BLaER1 (cell line): ENCODE data around the gene POLR3GL.
"Not testable (repeated sequence)": the region's sequence is repeated elsewhere in the genome, so short reads cannot be mapped to it uniquely, and the experiment has no call there.

ENCODE experiments used
- H3K27ac ChIP-seq: shearing (Covaris generic); formaldehyde crosslinking; 2 replicates; pipeline ENCODE4 v1.8.1; 2022
- H3K27me3 ChIP-seq: shearing (Covaris generic); formaldehyde crosslinking; 2 replicates; pipeline ENCODE4 v1.8.1; 2022
- H3K36me3 ChIP-seq: shearing (Covaris generic); formaldehyde crosslinking; 2 replicates; pipeline ENCODE4 v1.8.1; 2022
- H3K4me1 ChIP-seq: shearing (Covaris generic); formaldehyde crosslinking; 2 replicates; pipeline ENCODE4 v1.8.1; 2022
- H3K4me2 ChIP-seq: shearing (Covaris generic); formaldehyde crosslinking; 2 replicates; pipeline ENCODE4 v1.8.1; 2022
- H3K4me3 ChIP-seq: shearing (Covaris generic); formaldehyde crosslinking; 2 replicates; pipeline ENCODE4 v1.8.1; 2022
- H3K9ac ChIP-seq: shearing (Covaris generic); formaldehyde crosslinking; 2 replicates; pipeline ENCODE4 v1.8.1; 2022
- H3K9me3 ChIP-seq: shearing (Covaris generic); formaldehyde crosslinking; 2 replicates; pipeline ENCODE4 v1.8.1; 2022
- H4K20me1 ChIP-seq: shearing (Covaris generic); formaldehyde crosslinking; 2 replicates; pipeline ENCODE4 v1.8.1; 2022
- Cebpa-rat ChIP-seq: shearing (Covaris generic); IDR thresholded peaks from 2 replicates; pipeline ENCODE4 v1.8.1; 2022

POLR3GL gene

DNA sequence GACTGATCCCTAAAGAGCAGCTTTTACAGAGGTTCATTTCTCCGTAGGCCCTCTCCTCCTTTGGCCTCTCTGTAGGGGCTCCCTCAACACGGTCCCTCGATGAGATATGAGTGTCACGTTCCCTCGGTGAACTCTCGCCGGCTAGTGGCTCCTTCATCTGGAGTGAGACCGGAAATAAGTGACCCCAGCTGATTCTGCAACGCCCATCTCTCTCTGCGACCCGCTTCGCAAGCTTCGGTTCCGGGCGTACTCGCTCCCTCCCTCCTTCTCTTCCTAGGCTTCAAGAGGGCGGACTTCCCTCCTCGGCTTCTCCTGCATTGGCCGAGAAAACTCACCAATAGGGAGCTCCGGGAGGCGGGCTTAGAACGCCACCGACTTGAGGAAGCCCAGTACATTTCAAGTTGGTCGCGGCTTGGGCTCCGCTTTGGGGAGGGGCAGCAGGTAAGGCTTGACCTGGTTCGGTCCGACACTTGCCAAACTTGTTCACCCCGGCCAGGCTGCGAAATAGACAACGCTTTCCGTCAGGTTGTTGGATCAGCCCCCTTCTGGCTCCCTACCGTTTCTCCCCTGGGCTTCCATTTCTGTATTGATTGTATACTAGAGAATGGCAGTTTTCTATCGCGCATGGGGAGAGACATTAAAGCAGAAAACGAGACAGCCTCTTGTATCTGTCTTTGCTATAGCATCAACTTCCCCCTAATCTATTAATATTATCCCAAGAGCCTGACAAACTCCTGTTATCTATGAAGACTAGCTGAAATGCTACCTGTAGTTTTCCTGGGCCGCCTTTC lies at the start of gene POLR3GL, which contains the start of gene ANKRD34A:
POLR3GL (plus strand) TSS at position 363 of the 791 bp plus-strand sequence. CDS start 10,176 bp downstream, outside the sequence.
ANKRD34A (minus strand) TSS at position 248 of the 791 bp plus-strand sequence. CDS start 2,816 bp downstream, outside the sequence.
- H4K20me1 ChIP-seq: no peaks in the 10 kb centered on the region
- H3K4me2 ChIP-seq: peak within 1 kb of the TSS; percentile 99
- H3K27ac ChIP-seq: peak within 1 kb of the TSS; percentile 70
- H3K9me3 ChIP-seq: peaks cover 10% of the 10 kb centered on the region
- peaks cover 7% of the 10 kb centered on the region for H3K36me3 ChIP-seq
- peaks cover 34% of the 10 kb centered on the region for H3K27me3 ChIP-seq
- peaks cover 49% of the 10 kb centered on the region for H3K4me1 ChIP-seq
- peak within 1 kb of the TSS; percentile 78 for H3K9ac ChIP-seq
- TF ChIP-seq Cebpa-rat: no peak
- peak within 1 kb of the TSS; percentile 73 for H3K4me3 ChIP-seq

DNA sequence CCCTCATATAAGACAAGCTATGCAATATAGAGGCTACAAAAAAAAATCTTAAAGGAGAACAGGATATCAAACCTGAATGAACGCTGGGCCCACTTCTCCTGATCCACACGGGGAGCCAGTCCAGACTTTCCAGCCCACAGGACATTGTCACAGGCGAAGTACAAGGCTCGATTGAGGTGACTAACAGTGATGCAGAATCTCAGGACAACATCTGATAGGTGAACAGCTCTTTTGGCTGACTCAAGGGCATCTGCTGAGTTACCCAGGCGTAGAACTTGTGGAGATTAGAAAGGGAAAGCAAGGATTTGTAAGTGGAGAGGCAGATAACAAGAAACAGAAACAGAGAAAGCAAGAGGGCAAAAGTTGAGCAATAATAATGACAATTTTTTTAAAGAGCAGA lies 47.7 kb upstream of the POLR3GL start:
- no peaks in the 10 kb centered on the region for H3K27me3 ChIP-seq
- no peaks in the 10 kb centered on the region for H3K9me3 ChIP-seq
- H3K27ac ChIP-seq: no peak overlapping the region
- peaks cover 26% of the 10 kb centered on the region for H3K4me1 ChIP-seq
- no peaks in the 10 kb centered on the region for H4K20me1 ChIP-seq
- no peak overlapping the region for H3K4me3 ChIP-seq
- H3K9ac ChIP-seq: 0 out of 2 replicates have a peak overlapping the region, but pooled peaks have one; percentile 31
- H3K4me2 ChIP-seq: peak overlapping the region; percentile 88
- peaks cover 56% of the 10 kb centered on the region for H3K36me3 ChIP-seq
- no peak for TF ChIP-seq Cebpa-rat

DNA sequence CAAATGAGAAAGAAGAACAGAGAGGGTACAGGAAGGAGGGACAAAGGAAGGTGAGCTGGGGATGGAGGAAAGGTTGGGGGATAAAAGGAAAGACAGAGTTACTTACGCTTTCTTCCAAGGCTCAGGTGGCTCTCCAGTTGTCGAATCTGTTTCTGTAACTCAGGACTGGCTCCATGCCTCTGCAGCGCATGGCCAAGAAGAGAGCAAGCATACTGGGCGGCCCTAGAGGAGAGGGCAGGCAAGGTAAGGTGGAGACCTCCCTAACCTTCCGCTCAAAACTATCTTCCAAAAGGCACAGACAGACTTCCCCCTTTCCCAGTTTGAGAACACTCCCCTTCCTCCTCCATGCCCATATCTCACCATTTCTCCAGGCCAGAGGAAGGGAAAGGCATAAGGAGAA lies 46.9 kb upstream of the POLR3GL start:
- Histone ChIP-seq H3K36me3 (peaks cover 53% of the 10 kb centered on the region), H3K4me2 (peak overlapping the region; percentile 88), H3K9me3 (no peaks in the 10 kb centered on the region), H4K20me1 (no peaks in the 10 kb centered on the region), H3K27ac (peak overlapping the region; percentile 80), H3K27me3 (no peaks in the 10 kb centered on the region), H3K9ac (peak overlapping the region; percentile 91), H3K4me1 (peaks cover 26% of the 10 kb centered on the region), H3K4me3 (peak overlapping the region; percentile 94)
- no peak for TF ChIP-seq Cebpa-rat

- Histone ChIP-seq H3K4me1 (peaks cover 26% of the 10 kb centered on the region), H3K9ac (peak within 1 kb of the TSS; percentile 91), H3K4me2 (peak within 1 kb of the TSS; percentile 100), H4K20me1 (no peaks in the 10 kb centered on the region), H3K36me3 (peaks cover 52% of the 10 kb centered on the region), H3K9me3 (no peaks in the 10 kb centered on the region), H3K27me3 (no peaks in the 10 kb centered on the region), H3K27ac (peak within 1 kb of the TSS; percentile 80), H3K4me3 (peak within 1 kb of the TSS; percentile 94)
- no peak for TF ChIP-seq Cebpa-rat
These were observed 46.1 kb upstream of the POLR3GL start, which contains the start of gene PEX11B for GRCh38 chr1:145918144-145918991. Gene PEX11B (minus strand): TSS chr1:145918717. CDS start chr1:145918688, 29 bp downstream.

DNA sequence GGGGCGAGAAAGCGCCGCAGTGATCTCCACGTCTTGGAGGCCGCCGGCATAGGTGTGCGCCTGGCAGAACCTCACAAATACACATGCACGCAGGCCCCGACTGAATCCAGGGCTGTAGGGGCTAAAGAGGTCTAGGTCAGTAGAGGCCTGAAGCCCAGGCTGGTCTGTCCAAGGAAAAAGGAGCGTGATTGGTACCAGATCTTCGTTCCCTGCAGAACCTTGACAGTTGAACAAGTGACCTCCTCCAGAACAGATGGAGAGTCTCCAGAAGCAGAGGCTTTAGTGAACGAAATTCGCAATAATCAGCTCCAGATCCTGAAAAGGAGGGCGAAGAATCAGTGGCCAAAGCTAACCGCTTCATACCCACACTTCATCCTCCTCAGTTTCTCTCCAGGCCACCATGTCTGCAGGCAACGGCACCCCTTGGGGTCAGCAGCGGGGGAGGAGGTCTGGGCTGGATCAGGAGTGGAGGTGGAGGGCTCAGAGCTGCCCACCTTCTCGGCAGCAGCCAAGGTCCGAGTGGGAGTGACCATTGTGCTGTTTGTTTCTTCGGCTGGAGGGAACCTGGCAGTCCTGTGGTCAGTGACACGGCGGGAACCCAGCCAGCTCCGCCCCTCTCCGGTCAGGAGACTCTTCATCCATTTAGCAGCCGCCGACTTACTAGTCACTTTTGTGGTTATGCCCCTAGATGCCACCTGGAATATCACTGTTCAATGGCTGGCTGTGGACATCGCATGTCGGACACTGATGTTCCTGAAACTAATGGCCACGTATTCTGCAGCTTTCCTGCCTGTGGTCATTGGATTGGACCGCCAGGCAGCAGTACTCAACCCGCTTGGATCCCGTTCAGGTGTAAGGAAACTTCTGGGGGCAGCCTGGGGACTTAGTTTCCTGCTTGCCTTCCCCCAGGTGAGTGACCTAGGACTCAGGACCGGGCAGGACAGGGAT lies 45.2 kb upstream of the POLR3GL start:
- H3K27ac ChIP-seq: peak overlapping the region; percentile 80
- no peaks in the 10 kb centered on the region for H4K20me1 ChIP-seq
- H3K4me1 ChIP-seq: peaks cover 26% of the 10 kb centered on the region
- no peaks in the 10 kb centered on the region for H3K9me3 ChIP-seq
- peak overlapping the region; percentile 91 for H3K9ac ChIP-seq
- TF ChIP-seq Cebpa-rat: no peak
- H3K27me3 ChIP-seq: no peaks in the 10 kb centered on the region
- peaks cover 49% of the 10 kb centered on the region for H3K36me3 ChIP-seq
- peak overlapping the region; percentile 100 for H3K4me2 ChIP-seq
- peak overlapping the region; percentile 94 for H3K4me3 ChIP-seq

DNA sequence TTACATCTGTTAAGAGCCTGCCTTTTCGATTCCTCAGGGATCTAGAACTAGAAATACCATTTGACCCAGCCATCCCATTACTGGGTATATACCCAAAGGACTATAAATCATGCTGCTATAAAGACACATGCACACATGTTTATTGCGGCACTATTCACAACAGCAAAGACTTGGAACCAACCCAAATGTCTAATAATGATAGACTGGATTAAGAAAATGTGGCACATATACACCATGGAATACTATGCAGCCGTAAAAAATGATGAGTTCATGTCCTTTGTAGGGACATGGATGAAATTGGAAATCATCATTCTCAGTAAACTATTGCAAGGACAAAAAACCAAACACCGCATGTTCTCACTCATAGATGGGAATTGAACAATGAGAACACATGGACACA lies 44.2 kb upstream of the POLR3GL start:
- H3K9ac ChIP-seq, H3K9me3 ChIP-seq, H3K4me3 ChIP-seq, H4K20me1 ChIP-seq, H3K27me3 ChIP-seq, H3K27ac ChIP-seq: not testable (repeated sequence)
- Histone ChIP-seq H3K36me3 (peaks cover 39% of the 10 kb centered on the region), H3K4me2 (peak overlapping the region; percentile 100; the same call in 1 of the 2 replicates), H3K4me1 (peaks cover 26% of the 10 kb centered on the region)

GRCh38 chr1:145922266-145922665 lies 42.2 kb upstream of the POLR3GL start:
- Histone ChIP-seq H3K4me1 (peaks cover 28% of the 10 kb centered on the region), H3K4me3 (no peak overlapping the region), H3K4me2 (no peak overlapping the region), H3K27ac (no peak overlapping the region), H4K20me1 (peaks cover 10% of the 10 kb centered on the region; the same call in 1 of the 2 replicates), H3K9ac (no peak overlapping the region), H3K27me3 (no peaks in the 10 kb centered on the region), H3K36me3 (peaks cover 32% of the 10 kb centered on the region), H3K9me3 (no peaks in the 10 kb centered on the region)
- no peak for TF ChIP-seq Cebpa-rat

DNA sequence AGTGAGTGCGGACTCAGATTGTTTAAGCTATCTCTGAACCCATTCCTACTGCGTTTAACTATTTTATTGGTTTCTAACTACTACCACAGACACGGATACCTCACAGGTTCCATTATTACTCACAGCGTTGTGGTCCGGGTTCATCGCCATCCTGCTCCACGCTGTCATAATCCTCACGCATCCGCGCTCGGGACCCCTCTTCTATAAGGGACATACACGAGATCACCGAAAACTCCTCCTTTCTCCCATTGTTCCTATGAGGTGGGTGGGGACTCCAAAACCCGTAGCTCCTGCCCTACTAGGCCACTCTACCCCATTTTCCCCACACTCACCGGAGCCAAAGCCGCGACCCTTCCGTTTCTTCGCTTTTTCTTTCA lies 37.8 kb upstream of the POLR3GL start:
- Histone ChIP-seq H3K27ac (peak overlapping the region; percentile 96), H4K20me1 (peaks cover 10% of the 10 kb centered on the region; the same call in 1 of the 2 replicates), H3K36me3 (peaks cover 29% of the 10 kb centered on the region), H3K9me3 (no peaks in the 10 kb centered on the region), H3K27me3 (no peaks in the 10 kb centered on the region), H3K9ac (peak overlapping the region; percentile 95), H3K4me2 (peak overlapping the region; percentile 93), H3K4me3 (peak overlapping the region; percentile 76), H3K4me1 (peaks cover 21% of the 10 kb centered on the region)
- no peak for TF ChIP-seq Cebpa-rat
